SHP77 (cell line): ENCODE measurements around the gene PRLH.

ENCODE experiments used
- DNase-seq, 2 experiments: peaks; one replicate each; lab custom pipeline; 2025; lab: John Stamatoyannopoulos, UW

PRLH gene

GRCh38 chr2:237539681-237540080 lies 26.7 kb upstream of the PRLH start:
- no peak for DNase-seq

- no peak for DNase-seq
These were observed 26.1 kb upstream of the PRLH start for GRCh38 chr2:237540223-237540775.

GRCh38 chr2:237540823-237541222 lies 25.6 kb upstream of the PRLH start:
- DNase-seq: peak; percentile 22 to 72

- DNase-seq: no peak
These were observed 25.1 kb upstream of the PRLH start for GRCh38 chr2:237541243-237541642.

- no peak for DNase-seq
These were observed 24.2 kb upstream of the PRLH start for GRCh38 chr2:237542001-237542704.

- DNase-seq: no peak
These were observed 20.1 kb upstream of the PRLH start for GRCh38 chr2:237546040-237546875.

- DNase-seq: no peak
These were observed 19.4 kb upstream of the PRLH start for GRCh38 chr2:237546876-237547395.

- no peak for DNase-seq
These were observed 18.4 kb upstream of the PRLH start for GRCh38 chr2:237547841-237548416.

GRCh38 chr2:237549216-237549615 lies 17.2 kb upstream of the PRLH start:
- no peak for DNase-seq

- DNase-seq: no peak
These were observed 16.5 kb upstream of the PRLH start for GRCh38 chr2:237549643-237550415.

GRCh38 chr2:237551071-237551574 lies 15.3 kb upstream of the PRLH start:
- DNase-seq: no peak

GRCh38 chr2:237552908-237553307 lies 13.5 kb upstream of the PRLH start:
- DNase-seq: no peak

GRCh38 chr2:237553948-237554347 lies 12.4 kb upstream of the PRLH start:
- no peak for DNase-seq

- DNase-seq: no peak
These were observed 10.8 kb upstream of the PRLH start for GRCh38 chr2:237555560-237555959.

- DNase-seq: no peak
These were observed 9.4 kb upstream of the PRLH start for GRCh38 chr2:237556773-237557632.

GRCh38 chr2:237557633-237558015 lies 8.8 kb upstream of the PRLH start:
- no peak for DNase-seq

- peak; percentile 50 to 79 for DNase-seq
These were observed 7.3 kb upstream of the PRLH start for GRCh38 chr2:237558961-237559641.

GRCh38 chr2:237561221-237561620 lies 5.2 kb upstream of the PRLH start:
- no peak for DNase-seq

- DNase-seq: no peak
These were observed 2.6 kb upstream of the PRLH start for GRCh38 chr2:237563816-237564215.
